OCI-LY7 (cell line): ENCODE results near the gene MYH10. TPM values are rescaled to one million over a fixed set of nuclear protein-coding genes. Genes with fewer than 3 reads are reported as not detected.

ENCODE experiments used
- small RNA-seq: library from RNA; depleted of rRNA; stranded (forward); fragments of <200 nt; gene quantifications from one replicate; pipeline ENCODE3, GENCODE V24; 2014
- total RNA-seq, 2 experiments: library from RNA; depleted of rRNA in 1 of 2; stranded (reverse); fragments of >200 nt in 1 of 2; shearing (Covaris generic) in 1 of 2; gene quantifications; 2 replicates each; pipeline ENCODE4 v1.2.3, GENCODE V29; 2014 to 2022

MYH10 gene
- total RNA-seq, 2 experiments from 2014 or later = 41.9 to 60.4 TPM

Small RNAs within 50 kb of the gene (small RNA-seq; reads per million reads assigned to genes)
- gene RNU7-43P = not detected

Other genes starting within 250 kb of the MYH10 start
- gene RPL26, start 247.5 kb downstream of the MYH10 start, total RNA-seq (2014; rRNA removed; shearing (Covaris generic)) = 4,013 and 5,038 TPM in 2 replicates
- 3,139 and 3,331 TPM in 2 replicates for gene RPL26, start 247.5 kb downstream of the MYH10 start, total RNA-seq (2022)
- gene RNF222, start 232.9 kb downstream of the MYH10 start, total RNA-seq (2014; rRNA removed; shearing (Covaris generic)) = 0.06 TPM in 1 of 2 replicates, not detected in the other
- 0.15 TPM in 2 replicates for gene RNF222, start 232.9 kb downstream of the MYH10 start, total RNA-seq (2022)
- 37.9 and 40.0 TPM in 2 replicates for gene NDEL1, start 194.8 kb downstream of the MYH10 start, total RNA-seq (2014; rRNA removed; shearing (Covaris generic))
- gene NDEL1, start 194.8 kb downstream of the MYH10 start, total RNA-seq (2022) = 65.7 and 69.9 TPM in 2 replicates
- gene CCDC42, start 114.1 kb upstream of the MYH10 start, total RNA-seq (2014; rRNA removed; shearing (Covaris generic)) = not detected in 2 replicates
- 0.40 and 0.50 TPM in 2 replicates for gene CCDC42, start 114.1 kb upstream of the MYH10 start, total RNA-seq (2022)
- gene SPDYE4, start 127.8 kb upstream of the MYH10 start, total RNA-seq (2014; rRNA removed; shearing (Covaris generic)) = not detected in 2 replicates
- not detected in 2 replicates for gene SPDYE4, start 127.8 kb upstream of the MYH10 start, total RNA-seq (2022)
- not detected in 2 replicates for gene MFSD6L, start 168.6 kb upstream of the MYH10 start, total RNA-seq (2014; rRNA removed; shearing (Covaris generic))
- not detected in 2 replicates for gene MFSD6L, start 168.6 kb upstream of the MYH10 start, total RNA-seq (2022)
- not detected in 2 replicates for gene PIK3R6, start 236.9 kb upstream of the MYH10 start, total RNA-seq (2014; rRNA removed; shearing (Covaris generic))
- not detected in 2 replicates for gene PIK3R6, start 236.9 kb upstream of the MYH10 start, total RNA-seq (2022)